BJ (cell line): ENCODE data around the gene TOM1L1. TPM values are rescaled to one million over a fixed set of nuclear protein-coding genes. Genes with fewer than 3 reads are reported as not detected.

Experiments used
- CTCF ChIA-PET: fragments of 350-600 bp; formaldehyde crosslinking; extraction: SDS; loops from one replicate; lab custom pipeline; 2021; ENCODE audit warnings: antibody characterized with exemption, inconsistent platforms; lab: Yijun Ruan, JAX
- POLR2A ChIA-PET: fragments of 300-600 bp; sonication (Branson Sonifier 250); formaldehyde crosslinking; extraction: SDS; loops from one replicate; lab custom pipeline; 2021; ENCODE audit warnings: antibody characterized with exemption; lab: Charles Lee
- DNase-seq: peaks from one replicate; pipeline ENCODE4 v3.0.0-alpha.2; 2011; ENCODE audit warnings: low read depth
- H3K27me3 ChIP-seq: 2 replicates; pipeline ENCODE4 v1.6.0; 2011; ENCODE audit warnings: low read length; ENCODE audit not compliant: control insufficient read depth, insufficient read depth
- H3K36me3 ChIP-seq: 2 replicates; pipeline ENCODE4 v1.5.1; 2011; ENCODE audit warnings: low read length; ENCODE audit not compliant: control insufficient read depth, insufficient read depth
- H3K4me3 ChIP-seq: 2 replicates; pipeline ENCODE4 v1.5.1; 2011; ENCODE audit warnings: low read depth, mild to moderate bottlenecking, control low read depth, low read length
- polyA plus RNA-seq: library from polyadenylated mRNA; depleted of rRNA; stranded (reverse); fragments of >200 nt; gene quantifications from 2 replicates; pipeline ENCODE4 v1.2.3, GENCODE V29; 2011; rRNA removed
- small RNA-seq: library from RNA; depleted of rRNA; stranded (forward); fragments of <200 nt; gene quantifications from one replicate; pipeline ENCODE3, GENCODE V24; 2012; ENCODE audit warnings: low replicate concordance, low read depth; ENCODE audit not compliant: insufficient read length
- TF ChIP-seq, protein P1 (sequence below): IDR thresholded peaks from 2 replicates; pipeline ENCODE4 v1.5.1; 2011; ENCODE audit warnings: low read depth, mild to moderate bottlenecking, control low read depth, inconsistent platforms, low read length, moderate library complexity; ENCODE audit not compliant: insufficient read depth

TOM1L1 gene
- polyA plus RNA-seq, 1 experiment, result 31.2 TPM

- Histone ChIP-seq H3K36me3 (no peaks in the 10 kb centered on the region), H3K4me3 (no peak overlapping the region), H3K27me3 (no peaks in the 10 kb centered on the region)
- CTCF ChIA-PET, result interaction anchor here (0.6 to 3.7 kb wide), 3 partner anchors 11 to 930 kb away, joined by 4 to 24 read pairs (median 8); no protein-coding TSS in a partner anchor
- TF ChIP-seq, protein P1, sequence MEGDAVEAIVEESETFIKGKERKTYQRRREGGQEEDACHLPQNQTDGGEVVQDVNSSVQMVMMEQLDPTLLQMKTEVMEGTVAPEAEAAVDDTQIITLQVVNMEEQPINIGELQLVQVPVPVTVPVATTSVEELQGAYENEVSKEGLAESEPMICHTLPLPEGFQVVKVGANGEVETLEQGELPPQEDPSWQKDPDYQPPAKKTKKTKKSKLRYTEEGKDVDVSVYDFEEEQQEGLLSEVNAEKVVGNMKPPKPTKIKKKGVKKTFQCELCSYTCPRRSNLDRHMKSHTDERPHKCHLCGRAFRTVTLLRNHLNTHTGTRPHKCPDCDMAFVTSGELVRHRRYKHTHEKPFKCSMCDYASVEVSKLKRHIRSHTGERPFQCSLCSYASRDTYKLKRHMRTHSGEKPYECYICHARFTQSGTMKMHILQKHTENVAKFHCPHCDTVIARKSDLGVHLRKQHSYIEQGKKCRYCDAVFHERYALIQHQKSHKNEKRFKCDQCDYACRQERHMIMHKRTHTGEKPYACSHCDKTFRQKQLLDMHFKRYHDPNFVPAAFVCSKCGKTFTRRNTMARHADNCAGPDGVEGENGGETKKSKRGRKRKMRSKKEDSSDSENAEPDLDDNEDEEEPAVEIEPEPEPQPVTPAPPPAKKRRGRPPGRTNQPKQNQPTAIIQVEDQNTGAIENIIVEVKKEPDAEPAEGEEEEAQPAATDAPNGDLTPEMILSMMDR, result no peak
- no peak for DNase-seq
- POLR2A ChIA-PET, result no interaction called here
Measured at GRCh38 chr17:55004484-55004883, 103.8 kb downstream of the TOM1L1 start.

DNA sequence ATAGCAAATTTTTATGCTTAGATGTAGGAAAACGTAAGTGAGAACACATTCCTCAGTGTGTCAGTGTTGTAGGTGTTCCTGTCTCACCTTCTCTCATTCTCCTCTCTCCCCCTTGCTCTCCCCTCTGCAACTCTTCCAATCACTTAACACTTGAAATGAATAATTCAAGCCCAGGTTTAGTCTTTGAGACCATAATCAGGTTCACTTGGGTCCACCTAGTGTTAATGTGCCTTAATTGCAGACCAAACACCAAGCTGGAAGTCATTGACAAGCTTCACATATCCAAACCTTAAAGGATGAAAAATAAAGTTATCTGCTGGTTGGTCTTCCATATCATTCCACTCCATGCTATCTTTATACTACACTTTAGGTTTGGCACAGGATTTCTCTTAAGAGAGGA, 104.9 kb downstream of the TOM1L1 start:
- DNase-seq, result no peak
- TF ChIP-seq, protein P1, result peak; percentile 51
- CTCF ChIA-PET, result interaction anchor here (0.6 to 3.7 kb wide), 7 partner anchors 9 to 571 kb away, joined by 3 to 24 read pairs (median 3); no protein-coding TSS in a partner anchor
- POLR2A ChIA-PET, result no interaction called here
- H3K36me3 ChIP-seq, result no peaks in the 10 kb centered on the region
- H3K27me3 ChIP-seq, result no peaks in the 10 kb centered on the region
- H3K4me3 ChIP-seq, result no peak overlapping the region

Small RNAs within 50 kb of the gene (small RNA-seq; reads per million reads assigned to genes)
- gene AC007485.1, result not detected

Other genes with a start within 250 kb of the TOM1L1 start
- 32.0 and 33.3 TPM in 2 replicates for gene COX11, start 67.8 kb downstream of the TOM1L1 start, polyA plus RNA-seq
- gene STXBP4, start 67.9 kb downstream of the TOM1L1 start, polyA plus RNA-seq, result 1.8 and 3.8 TPM in 2 replicates